Activated CD8-positive, alpha-beta memory T cell treated with anti-CD3 and anti-CD28 coated beads for 48 hours (primary cell): ENCODE data around the gene ADAMTS16.

ENCODE experiments used
- DNase-seq, 3 experiments: peaks; one replicate each; pipeline ENCODE4 v3.0.0-alpha.2; 2020; ENCODE audit warnings: low read depth in 2 of 3, low spot score in 2 of 3

Gene ADAMTS16

DNA sequence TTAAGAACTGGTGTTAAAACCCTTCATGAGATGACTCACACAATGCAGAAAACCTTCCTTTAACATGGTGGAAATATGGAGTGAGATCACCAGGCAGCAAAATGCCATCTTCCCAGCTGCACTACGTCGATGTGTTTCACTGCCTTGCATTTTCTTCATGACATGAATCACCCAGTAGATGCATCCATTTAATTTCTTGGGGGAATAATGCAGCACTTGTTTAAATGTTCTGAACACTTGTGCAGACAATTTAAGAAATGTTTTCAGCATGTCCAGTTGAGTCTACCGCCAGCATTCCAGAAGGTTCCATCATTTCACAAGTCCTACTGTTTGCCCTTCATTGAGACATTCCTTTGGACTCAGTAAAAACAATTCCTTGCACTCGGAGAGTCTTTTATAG is 81.6 kb downstream of the ADAMTS16 start:
- DNase-seq = no peak

DNA sequence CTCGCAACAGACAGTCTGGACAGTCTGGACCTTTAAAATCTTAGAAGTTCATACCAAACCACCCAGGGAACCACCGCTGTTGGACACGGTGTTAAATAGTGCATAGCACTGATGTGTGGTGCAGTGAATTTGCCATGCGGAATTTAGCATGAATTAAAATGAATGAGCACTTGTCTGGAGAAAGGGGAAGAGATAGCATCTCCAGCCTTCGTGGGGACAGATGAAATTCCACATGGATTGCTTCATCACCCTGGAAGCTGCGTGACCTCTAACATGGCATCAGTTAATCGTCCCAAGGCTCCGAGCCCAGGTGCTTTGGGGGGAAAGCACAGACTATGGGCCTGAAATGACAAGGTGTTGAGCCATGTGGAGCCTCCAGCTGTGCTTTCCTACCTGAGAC is 91.4 kb downstream of the ADAMTS16 start:
- DNase-seq = no peak

DNA sequence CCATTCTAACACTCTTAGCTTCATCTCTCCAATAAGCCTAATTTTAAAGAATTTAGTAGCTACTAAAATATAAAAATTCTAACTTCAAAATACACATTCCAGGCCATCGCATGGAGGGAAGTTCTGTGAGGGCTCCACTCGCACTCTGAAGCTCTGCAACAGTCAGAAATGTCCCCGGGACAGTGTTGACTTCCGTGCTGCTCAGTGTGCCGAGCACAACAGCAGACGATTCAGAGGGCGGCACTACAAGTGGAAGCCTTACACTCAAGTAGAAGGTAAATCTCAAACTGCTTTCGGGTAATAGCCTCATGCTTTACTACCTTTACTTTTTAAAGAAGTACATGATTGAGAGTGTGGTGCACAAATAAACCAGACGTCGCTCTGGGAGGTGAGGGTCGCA is 94.8 kb downstream of the ADAMTS16 start:
- no peak for DNase-seq

DNA sequence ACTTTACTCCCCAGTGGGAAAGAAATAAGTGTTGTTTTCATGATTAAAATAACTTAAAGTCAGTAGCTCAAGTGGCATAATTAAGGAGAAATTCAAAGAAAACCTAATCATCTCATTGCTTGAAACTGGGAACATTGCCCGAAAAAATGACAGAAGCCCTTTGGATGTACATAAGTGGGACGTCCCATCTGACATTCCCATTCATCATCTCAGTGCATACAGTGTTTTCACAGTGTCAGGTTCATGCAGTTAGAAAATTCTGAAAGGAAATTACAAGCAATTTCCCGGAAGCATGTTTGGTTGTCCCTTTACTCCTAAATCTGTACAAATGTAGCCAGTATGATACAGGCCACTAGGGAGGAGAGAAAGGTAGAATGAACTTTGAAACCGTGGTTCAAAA is 95.6 kb downstream of the ADAMTS16 start:
- DNase-seq = no peak

DNA sequence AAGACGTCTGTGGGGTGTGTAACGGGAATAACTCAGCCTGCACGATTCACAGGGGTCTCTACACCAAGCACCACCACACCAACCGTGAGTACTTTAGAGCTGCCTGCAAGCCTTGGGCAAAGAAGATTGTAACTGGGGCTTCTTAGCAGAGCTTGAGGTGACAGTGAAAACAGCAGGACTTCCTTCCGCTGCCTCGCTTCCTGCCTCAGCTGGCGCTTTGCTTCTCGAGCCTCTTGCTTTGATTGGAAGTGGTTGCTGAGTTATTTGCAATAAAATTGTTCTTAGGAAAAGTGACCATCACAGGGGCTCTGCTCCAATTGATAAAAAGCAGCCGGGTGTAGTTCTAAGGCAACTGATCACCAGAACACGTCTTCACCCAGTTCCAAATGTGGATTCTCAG is 99.1 kb downstream of the ADAMTS16 start:
- DNase-seq = no peak

DNA sequence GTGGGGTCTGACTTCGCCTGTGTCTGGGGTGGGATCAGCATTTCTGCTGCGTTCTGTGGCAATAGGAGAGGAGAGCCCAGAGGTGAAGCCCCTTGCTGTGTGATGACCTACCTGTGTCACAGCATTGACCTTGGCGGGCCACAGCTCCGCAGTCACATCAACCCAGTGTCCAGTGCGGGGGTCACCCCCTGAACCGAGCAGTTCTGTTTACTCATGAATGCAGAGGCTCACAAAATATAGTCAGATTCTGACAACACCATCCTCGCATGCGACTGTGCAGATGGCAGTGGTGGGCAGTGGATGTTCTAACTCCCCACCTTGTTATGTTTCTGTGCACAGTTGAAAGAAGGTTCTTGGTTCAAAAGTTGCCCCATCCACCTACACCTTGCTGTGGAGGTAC is 100.1 kb downstream of the ADAMTS16 start:
- DNase-seq = no peak

DNA sequence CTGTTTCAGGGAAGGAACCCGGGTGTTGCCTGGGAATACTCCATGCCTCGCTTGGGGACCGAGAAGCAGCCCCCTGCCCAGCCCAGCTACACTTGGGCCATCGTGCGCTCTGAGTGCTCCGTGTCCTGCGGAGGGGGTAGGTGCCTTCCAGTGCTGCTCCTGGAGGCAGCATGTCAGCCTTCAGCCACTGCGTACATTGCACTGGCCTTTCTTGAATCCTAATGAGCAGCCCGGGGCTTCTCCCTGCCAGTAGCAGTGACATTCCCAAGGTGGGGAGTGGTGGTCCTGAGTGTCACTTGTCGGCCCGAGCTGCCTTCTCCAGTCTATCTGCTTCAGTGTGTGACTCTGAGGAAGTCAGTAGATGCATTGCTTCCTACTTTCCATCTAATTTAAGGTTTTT is 101.9 kb downstream of the ADAMTS16 start:
- no peak for DNase-seq

DNA sequence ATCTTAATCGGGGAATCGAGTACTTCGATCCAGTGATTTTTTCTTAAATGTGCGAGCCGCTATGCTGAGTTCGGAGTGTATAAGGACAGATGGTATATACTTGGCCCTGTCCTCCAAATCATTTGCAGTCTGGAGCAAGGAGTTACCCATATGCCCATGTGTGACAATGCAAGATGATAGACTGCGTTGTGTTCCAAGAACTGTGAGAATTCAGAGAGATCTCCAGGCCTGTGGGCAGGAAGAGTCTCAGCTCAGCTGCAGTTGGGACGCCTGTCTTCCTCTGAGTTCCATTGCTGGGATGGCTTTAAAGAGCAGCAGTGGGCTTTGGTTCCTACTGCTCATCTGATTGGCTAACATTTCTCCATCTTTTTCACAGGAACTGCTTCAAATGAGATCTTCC is 106.6 kb downstream of the ADAMTS16 start:
- no peak for DNase-seq

DNA sequence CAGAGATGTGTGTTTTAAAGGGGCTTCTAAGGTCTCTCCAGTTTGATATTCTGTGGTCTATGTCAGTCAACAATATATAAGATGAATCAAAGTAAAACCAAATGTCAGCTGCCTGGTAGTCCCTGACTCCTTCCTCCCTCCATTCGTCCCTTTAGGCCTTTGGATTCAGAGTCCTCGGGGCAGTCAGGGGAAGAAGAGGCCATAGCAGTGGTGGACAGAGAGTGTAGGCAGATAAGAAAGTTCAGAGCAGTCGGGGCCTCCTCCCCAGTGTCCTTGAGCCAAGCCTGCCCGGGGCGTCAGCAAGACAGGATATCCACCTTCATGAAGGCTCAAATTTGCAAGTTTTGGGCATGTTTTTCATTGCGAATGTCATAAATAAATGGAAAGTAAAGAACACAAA is 110.6 kb downstream of the ADAMTS16 start:
- no peak for DNase-seq

DNA sequence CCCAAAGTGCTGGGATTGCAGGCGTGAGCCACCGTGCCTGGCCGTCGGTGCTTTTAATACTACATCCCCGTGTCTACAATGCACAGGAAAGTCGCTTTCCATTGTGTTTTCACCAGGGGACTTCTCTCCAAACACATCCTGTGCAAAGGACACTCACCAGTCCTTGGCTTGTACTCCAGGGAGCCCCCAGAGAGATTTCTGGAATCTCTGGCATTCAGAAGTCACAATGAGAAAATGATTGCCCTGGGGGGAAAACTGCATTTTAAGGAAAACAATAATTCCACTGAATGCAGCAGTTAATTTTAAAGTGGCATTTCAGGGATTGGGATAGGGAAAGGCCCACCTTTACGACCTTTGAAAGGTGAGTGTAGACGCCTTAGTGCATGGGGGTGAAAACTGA is 112.0 kb downstream of the ADAMTS16 start:
- no peak for DNase-seq

DNA sequence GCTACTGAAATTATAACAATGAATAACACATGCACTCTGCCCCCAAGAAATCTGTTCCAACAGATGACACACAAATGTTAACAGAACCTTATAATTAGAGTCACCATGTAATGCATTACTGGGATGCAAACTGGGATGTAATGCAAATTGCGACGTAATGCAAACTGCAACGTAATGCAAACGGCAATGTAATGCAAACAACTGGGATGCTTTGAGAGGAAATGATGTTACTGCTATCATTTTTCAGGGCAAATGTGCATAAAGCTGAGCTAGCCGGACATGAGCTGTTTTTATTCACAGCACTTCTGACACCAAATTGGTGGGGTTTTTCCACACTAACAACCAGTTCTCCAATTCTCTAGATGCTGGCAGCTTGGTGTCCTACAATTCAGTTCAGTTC is 117.2 kb downstream of the ADAMTS16 start:
- no peak for DNase-seq

DNA sequence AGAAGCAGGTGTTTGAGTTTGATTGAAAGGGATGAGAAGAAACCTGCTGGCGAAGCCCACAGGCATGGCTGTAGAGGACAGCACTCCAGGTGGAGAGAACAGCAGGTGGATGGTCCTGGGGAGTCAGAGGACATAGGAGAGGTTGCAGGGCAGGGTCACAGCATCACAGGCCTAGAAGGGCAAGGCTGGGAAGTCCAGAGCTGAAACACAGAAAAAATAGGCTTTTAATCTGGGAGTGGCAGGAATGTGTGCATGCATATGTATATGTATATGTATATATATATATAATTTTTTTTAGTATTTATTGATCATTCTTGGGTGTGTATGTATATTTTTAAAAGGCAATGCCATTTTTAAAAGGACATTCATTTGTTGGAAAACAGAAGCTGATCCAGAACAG is 118.4 kb downstream of the ADAMTS16 start:
- DNase-seq = no peak

DNA sequence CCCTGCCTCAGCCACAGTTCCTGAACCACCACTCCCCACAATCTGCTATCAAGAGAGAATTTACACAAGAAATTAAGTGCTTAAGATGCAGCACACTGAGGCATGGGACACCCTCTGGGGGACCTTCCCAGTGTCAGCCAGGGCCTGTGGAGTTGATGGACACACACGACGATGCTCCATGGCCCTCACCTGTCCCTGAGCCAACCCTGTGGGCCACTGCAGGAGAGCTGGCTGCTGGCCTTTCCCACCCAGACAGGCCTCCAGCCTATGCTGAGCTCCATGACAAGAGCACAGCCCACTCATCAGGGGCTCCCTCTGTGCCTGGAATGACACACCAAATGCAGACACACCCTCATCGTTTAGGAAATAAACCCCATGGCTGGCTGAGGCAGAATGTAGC is 124.6 kb downstream of the ADAMTS16 start:
- DNase-seq = no peak

DNA sequence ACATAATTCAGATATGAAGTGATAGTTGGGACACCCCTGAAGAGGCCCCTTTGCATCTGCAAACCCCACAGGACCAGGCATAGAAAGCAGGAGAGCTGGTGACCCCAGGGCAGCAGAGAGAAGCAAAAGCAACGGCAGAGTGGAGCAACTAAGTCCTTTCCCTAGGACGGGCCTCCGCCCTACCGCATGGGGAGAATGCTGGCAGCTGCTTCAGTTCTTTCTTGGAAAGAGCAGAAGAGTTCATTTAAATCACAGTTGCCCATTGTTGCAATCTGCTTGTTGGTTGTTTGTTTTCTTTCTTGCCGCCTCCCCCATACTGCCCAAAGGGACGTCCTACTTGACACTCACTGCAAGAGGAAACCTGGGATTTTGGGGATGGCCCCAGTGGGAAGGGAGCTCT is 126.2 kb downstream of the ADAMTS16 start:
- no peak for DNase-seq

DNA sequence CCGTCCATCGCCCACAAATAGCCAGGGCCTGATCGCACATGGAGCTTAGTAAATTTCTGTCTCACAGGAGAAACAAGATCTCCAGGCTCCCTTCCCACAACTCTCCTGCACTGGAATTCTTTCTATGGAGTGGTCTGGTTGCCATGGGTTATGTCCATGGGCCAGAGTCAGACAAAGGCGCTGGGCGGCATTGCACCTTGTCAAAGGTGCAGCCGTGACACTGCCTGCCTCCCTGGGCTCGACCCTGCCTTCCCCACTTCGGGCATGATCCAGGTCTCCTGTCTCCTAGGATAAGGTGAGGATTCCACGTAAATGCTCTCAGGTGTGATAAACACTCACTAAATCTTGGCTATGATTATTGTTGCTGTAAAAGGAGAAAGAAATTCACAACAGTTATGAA is 130.0 kb downstream of the ADAMTS16 start:
- no peak for DNase-seq

DNA sequence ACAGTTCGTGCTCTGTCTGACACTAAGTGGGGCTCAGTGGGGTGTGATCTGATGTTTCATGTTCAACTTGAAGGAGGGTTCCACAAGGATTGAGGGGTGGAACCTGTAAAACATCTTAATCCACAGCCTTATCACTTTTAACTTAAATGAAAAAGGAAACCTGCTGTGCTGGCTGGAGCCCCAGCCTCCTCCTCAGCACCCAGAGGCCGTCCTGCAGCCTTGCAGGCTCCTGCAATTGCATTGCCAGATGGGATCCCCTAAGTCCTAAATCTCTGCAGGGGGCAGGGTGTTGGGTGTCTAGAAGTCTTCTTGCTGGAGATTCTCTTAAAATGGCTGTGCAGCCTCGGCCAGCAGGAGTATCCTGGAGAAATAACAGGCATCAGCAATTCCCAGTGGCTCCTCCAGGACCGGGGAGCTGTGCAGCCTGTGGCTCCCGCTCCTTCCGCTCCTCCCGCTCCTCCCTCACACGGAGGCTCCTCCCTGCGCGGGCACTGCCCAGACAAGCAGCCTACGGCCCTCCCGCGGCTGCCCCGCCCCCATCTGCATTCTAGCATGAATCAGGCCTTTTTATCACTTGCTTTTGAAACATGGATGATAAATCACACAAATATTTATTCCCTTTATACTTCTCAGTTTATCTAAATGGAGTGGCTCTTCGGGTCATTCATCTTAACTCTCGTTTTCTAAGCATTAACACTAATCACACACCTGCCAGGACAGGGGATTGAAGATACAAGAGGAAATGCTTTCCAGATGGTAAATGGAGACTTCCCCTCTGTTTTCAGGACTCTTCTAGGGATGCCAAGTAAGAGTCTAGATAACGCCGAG is 131.0 kb downstream of the ADAMTS16 start:
- DNase-seq = no peak

DNA sequence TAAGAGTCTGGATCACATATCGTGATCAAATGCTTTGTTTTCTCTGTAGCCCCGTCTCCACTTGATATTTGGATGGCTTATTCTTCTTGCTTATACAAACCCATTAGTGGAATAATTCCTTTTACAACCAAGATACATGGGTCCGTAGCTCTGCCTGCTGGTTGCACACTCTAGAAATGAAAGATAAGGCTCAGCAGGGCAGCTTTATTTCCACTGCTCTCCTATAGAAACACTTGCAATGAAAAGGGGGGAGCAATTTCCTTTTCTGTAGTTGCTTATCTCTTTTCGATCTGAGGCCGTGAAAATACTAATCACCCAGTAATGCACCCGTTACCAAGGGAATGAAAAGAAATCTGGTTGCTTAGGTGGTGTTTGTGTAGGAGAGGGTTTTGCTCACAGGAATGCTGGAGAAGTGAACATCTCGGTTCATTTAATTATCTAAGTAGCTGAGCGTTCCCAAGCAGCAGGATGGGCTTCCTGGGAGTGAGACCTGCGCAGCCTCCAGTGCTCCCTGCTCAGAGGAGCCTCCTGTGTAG is 131.7 kb downstream of the ADAMTS16 start:
- DNase-seq = no peak

DNA sequence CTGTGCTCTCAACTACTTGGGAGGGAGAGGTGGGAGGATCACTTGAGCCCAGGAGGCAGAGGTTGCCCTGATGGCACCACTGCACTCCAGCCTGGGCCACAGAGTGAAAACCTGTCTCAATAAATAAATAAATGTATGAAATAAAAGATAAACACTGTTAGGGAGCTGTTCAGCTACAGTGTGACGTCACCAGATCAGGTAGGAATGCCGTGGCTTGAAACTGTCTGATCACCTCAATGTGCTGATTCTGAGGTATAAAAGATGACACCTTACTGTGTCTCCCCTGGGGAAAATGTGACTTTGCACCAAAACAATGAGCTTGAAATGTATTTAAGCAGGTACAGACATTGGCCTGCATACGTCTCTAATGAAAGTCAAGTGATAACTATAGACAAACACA is 133.3 kb downstream of the ADAMTS16 start:
- DNase-seq = no peak

DNA sequence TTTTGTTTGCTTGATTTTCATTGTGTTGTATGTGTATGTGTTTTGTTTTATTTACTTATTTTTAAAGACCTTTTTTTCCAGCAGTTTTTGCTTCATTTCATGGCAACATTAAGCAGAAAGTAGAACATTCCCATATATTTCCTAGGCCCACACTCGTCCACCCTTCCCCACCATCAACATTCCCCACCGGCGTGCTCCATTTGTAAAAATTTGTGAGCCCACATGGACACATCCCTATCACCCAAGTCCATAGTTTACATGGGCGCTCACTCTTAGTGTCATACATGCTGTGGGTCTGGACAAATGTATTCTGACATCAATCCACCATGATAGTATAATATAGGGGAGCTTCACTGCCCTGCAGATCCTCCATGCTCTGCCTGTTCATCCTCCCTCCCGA is 133.8 kb downstream of the ADAMTS16 start:
- DNase-seq = no peak

DNA sequence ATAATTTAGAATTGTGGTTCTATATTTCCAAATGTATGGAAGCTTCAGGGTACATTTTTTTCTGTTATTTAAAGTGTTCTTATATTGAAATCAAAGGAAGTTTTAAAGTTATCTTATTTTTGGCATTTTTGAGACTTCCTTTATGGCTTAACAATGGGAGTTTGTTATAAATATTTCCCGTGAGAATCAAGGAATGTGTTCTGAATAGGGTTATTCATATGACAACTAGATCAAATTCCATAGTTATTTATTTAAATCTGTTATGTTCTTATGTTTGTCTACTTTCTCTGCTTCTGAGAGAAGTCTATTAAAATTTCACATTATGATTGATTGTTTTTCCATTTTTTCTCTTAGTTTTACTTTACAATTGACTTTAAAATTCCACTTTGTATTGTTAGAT is 135.1 kb downstream of the ADAMTS16 start:
- no peak for DNase-seq

DNA sequence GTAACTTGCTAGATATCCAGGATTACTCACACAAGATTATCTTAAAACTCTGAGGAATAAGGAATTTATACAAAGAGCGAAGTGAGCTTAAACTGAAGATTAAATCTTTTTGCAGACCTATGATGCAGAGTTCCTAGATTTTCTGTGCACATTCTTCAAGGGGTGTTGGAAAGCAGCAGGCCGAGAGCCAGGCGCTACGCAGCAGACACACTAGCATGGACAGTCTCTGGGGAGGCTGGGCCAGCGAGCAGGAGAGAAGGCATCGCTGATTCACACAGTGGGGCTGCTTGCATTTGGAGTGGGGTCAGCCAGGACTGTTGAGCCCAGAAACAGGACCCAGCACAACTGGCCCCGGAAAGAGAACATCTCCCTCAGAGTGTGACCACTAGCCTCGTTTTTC is 136.3 kb downstream of the ADAMTS16 start:
- DNase-seq = no peak

DNA sequence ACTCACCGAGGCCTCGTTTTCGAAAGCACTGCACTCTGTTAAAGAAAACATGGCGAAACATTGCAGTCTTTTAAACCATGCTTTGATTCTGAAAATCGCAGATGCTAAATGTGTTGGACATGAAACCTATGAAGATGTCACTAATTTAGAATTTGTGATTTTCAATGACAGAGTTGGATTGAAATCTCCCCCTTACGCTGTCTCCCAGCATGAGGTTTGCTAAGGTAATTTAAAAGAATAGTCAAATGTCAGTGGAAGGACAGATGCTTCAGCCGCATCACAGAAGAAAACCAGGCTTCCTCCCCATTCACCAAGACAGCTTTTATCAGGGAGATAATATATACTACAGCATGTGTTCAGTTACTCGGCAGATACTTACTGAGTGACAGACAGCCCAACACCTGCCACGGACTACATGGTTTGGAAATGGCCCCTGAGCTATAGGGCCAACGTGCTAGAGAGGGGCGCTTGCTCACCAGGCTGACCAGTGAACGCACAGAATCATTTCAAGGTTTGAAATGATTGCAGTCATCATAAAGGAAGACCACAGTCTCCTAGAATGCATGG is 136.9 kb downstream of the ADAMTS16 start:
- no peak for DNase-seq
